ENCODE measurements around the gene ABHD14A. TPM values are rescaled to one million over a fixed set of nuclear protein-coding genes. Genes with fewer than 3 reads are reported as not detected.

Gene ABHD14A
- total and polyA plus RNA-seq, 2 of the 13 experiments (the other 11 are each of a cell fraction or from before 2014, with no cell fraction given), result 29.5 to 46.9 TPM

GRCh38 chr3:51966922-51967383 lies 7.9 kb upstream of the ABHD14A start (continued):
- TF ChIP-seq ZNF691 (CRISPR knock-in tag; IDR thresholded peaks at IDR 0.05; ENCODE audit: borderline replicate concordance, low read depth) (no peak), MAZ (IDR thresholded peaks at IDR 0.05; ENCODE audit: borderline replicate concordance, low read depth, low read length) (no peak), MAZ (CRISPR knock-in tag; IDR thresholded peaks at IDR 0.05; ENCODE audit: low read depth) (0 out of 2 replicates have a peak, but pooled peaks have one; percentile 39), MAFG (CRISPR knock-in tag; IDR thresholded peaks at IDR 0.05) (no peak), ZNF138 (CRISPR knock-in tag; IDR thresholded peaks at IDR 0.05; ENCODE audit: low read depth) (0 out of 2 replicates have a peak, but pooled peaks have one; percentile 21), ZSCAN12 (CRISPR knock-in tag; IDR thresholded peaks at IDR 0.05) (no peak), ZNF652 (CRISPR knock-in tag; IDR thresholded peaks at IDR 0.05; ENCODE audit: borderline replicate concordance, low read depth) (no peak), POLR2A (IDR thresholded peaks at IDR 0.05; ENCODE audit: insufficient read depth in 1 of 2, low read depth in 2 of 2, low read length in 2 of 2) (peak in 1 of 2 experiments; percentile 45; a peak in 1 of 4 replicates)
- TF ChIP-seq, protein P1, sequence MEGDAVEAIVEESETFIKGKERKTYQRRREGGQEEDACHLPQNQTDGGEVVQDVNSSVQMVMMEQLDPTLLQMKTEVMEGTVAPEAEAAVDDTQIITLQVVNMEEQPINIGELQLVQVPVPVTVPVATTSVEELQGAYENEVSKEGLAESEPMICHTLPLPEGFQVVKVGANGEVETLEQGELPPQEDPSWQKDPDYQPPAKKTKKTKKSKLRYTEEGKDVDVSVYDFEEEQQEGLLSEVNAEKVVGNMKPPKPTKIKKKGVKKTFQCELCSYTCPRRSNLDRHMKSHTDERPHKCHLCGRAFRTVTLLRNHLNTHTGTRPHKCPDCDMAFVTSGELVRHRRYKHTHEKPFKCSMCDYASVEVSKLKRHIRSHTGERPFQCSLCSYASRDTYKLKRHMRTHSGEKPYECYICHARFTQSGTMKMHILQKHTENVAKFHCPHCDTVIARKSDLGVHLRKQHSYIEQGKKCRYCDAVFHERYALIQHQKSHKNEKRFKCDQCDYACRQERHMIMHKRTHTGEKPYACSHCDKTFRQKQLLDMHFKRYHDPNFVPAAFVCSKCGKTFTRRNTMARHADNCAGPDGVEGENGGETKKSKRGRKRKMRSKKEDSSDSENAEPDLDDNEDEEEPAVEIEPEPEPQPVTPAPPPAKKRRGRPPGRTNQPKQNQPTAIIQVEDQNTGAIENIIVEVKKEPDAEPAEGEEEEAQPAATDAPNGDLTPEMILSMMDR (CRISPR knock-in tag; IDR thresholded peaks at IDR 0.05), result peak; percentile 18; the same call in 1 of the 2 replicates

DNA sequence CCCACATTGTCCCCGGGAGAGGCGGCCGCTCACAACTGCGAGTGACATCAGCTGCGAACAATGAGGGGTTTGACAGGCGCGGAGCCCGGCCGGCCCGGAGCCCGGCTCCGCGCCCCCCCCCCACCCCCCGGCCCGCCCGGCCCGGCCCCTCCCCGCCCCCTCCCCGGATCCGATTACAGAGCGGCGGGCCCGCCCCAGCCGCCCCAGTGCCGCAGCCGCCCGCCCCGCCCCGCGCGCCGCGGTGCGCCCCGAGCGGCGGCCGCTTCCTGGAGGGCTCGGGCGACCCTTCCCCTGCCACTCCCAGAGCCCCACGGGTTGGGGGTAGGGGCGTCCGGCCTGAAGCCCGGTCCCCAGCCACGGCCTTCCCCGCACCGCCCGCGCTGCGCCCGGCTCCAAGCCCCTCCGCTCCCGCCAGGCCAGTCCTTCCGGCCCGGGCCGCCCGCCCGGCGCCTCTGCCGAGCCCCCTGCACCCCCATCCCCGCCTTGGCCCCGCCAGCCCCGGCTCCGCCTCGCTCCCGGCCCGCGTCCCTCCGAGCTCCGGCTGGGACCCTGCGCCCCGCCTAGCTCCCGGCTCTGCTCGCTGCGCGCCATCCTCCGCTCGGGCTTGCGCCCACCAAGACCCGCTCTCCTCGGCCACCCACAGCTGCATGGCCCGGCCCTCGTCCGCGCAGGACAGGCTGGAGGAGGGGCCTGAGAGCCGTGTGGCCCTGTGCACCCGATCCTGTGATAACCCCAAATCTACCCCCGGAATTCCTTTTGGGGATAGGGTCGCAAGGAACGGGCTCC lies 7.3 kb upstream of the ABHD14A start, which contains the start of gene PCBP4:
PCBP4 (minus strand) TSS at position 71 of the 786 bp plus-strand sequence. CDS start 6,214 bp downstream, outside the sequence.
- BruUV-seq (replicated peaks), result TSS peak; percentile 79
- Histone ChIP-seq H3K27me3 (ENCODE audit: control insufficient read depth in 1 of 2, insufficient read depth in 2 of 2, low read length in 2 of 2) (no peaks in the 10 kb centered on the region), H3K4me1 (ENCODE audit: insufficient read depth, low read length) (peaks cover 89% of the 10 kb centered on the region), H3K79me2 (ENCODE audit: insufficient read depth, low read length) (peaks cover 6% of the 10 kb centered on the region), H3K9me3 (ENCODE audit: low read length) (no peaks in the 10 kb centered on the region), H4K20me1 (ENCODE audit: insufficient read depth, low read length) (no peaks in the 10 kb centered on the region), H3K9ac (ENCODE audit: insufficient read depth, low read depth, low read length) (peak within 1 kb of the TSS; percentile 89), H3K27ac (ENCODE audit: extremely low read length, insufficient read depth, low read length) (peak within 1 kb of the TSS; percentile 81), H2AFZ (ENCODE audit: low read length) (no peak within 1 kb of the TSS), H3K4me3 (replicated peaks in 1 of 3; ENCODE audit: insufficient read depth in 1 of 3, low read depth in 2 of 3, low read length in 3 of 3) (peak within 1 kb of the TSS; percentile 72 to 89 (median 87)), H3K4me2 (ENCODE audit: low read depth, low read length) (peak within 1 kb of the TSS; percentile 99), H3K36me3 (replicated peaks in 1 of 2; ENCODE audit: control insufficient read depth in 1 of 2, insufficient read depth in 2 of 2, low read length in 2 of 2) (peaks cover 2 to 5% of the 10 kb centered on the region in 2 experiments; a peak in 2 of 5 replicates)
- in situ Hi-C loops (cut with HindIII; ENCODE audit: extremely low pct_ligation_motif_present, low pct_unique_long_range_greater_than_20kb) (no loop called here), intact Hi-C loops (cut with micrococcal nuclease; ENCODE audit: unreplicated experiment) (no loop called here)
- DNase-seq (ENCODE audit: low spot score) (peak; percentile 70), ATAC-seq (peak; percentile 76), FAIRE-seq (no peak)
- WGBS (ENCODE audit: low lambda C conversion rate), result 9% methylated on average over 14 of the region's 90 CpGs
- ChIA-PET POLR2A (interaction anchor here (1.1 to 6.8 kb wide), 6 partner anchors 16 to 210 kb away, joined by 4 to 80 read pairs (median 9); partner anchors contain the start of genes ACY1, PARP3, RPL29 and RRP9), CTCF (ENCODE audit: low intra/inter-chr PET ratio, low total read pairs) (no interaction called here)
- TF ChIP-seq ZNF225 (CRISPR knock-in tag; IDR thresholded peaks at IDR 0.05) (0 out of 2 replicates have a peak, but pooled peaks have one; percentile 56), ZNF574 (CRISPR knock-in tag; IDR thresholded peaks at IDR 0.05) (peak; percentile 40; the same call in 1 of the 2 replicates), ZSCAN12 (CRISPR knock-in tag; IDR thresholded peaks at IDR 0.05) (no peak), PHF8 (CRISPR knock-in tag; IDR thresholded peaks at IDR 0.05) (peak; percentile 46; the same call in 1 of the 2 replicates)

Measured in HepG2 (cell line).